Adrenal gland (tissue), 5 donors: Measurements from ENCODE around the gene NEK8.

Source experiments
- CTCF ChIP-seq, 6 experiments: fragments of 450-650 bp in 4 of 6; fragments of 200-600 bp in 2 of 6; sonication (generic) in 1 of 6; IDR thresholded peaks; 1 replicate in 5 of 6; 2 replicates in 1 of 6; pipeline versions ENCODE4 v1.5.1 to v1.8.0; 2016 to 2021; ENCODE audit warnings: antibody characterized with exemption in 6 of 6, mild to moderate bottlenecking in 2 of 6, moderate library complexity in 1 of 6
- POLR2A ChIP-seq, 2 donors: fragments of 450-650 bp; IDR thresholded peaks; one replicate each; pipeline ENCODE4 v1.6.1; 2017; ENCODE audit warnings: antibody characterized with exemption in 2 of 2, mild to moderate bottlenecking in 2 of 2, moderate library complexity in 1 of 2
- donor health status: DM: no; HTN: no; CAD: no.

DNA sequence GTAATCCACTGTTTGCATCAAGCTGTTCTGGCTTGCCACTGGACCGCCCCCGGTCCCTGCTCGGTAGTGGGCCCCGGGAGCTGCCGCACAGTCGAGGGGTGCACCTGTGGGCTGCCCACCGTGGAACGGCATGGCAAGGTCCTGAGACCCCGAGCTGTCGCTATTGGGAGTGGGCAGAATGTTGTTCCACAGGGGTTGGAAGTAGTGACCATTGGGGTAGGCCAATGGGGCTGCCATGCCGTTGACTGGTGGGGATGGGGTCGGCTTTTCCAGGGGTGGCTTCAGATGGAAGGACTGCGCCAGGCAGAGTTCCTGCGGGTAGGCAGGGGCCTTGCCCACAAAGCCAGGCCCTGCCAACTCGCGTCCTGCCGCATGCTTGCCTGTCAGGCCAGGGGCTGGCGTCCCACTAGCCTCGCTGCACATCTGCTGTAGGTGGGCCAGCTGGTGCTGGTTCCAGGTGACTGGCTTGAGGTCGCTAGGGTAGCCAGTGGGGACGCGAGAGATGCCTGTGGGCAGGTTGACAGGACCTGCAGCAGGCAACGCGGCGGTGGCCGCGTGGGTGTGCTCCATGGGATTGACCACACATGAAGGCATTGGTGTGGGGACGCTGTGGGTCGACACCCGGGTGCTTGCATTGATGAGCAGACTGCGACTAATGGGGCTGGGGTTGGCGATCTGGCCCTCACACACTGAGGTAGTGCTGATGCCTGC, 30.0 kb downstream of the NEK8 start:
- TF ChIP-seq CTCF (IDR thresholded peaks at IDR 0.05) (no peak), POLR2A (IDR thresholded peaks at IDR 0.05) (no peak)
